ENCODE data around the gene ATP5ME. TPM values are rescaled to one million over a fixed set of nuclear protein-coding genes. Genes with fewer than 3 reads are reported as not detected.

Gene ATP5ME
- total RNA-seq, 1 donor from 2014 or later = 224 TPM

DNA sequence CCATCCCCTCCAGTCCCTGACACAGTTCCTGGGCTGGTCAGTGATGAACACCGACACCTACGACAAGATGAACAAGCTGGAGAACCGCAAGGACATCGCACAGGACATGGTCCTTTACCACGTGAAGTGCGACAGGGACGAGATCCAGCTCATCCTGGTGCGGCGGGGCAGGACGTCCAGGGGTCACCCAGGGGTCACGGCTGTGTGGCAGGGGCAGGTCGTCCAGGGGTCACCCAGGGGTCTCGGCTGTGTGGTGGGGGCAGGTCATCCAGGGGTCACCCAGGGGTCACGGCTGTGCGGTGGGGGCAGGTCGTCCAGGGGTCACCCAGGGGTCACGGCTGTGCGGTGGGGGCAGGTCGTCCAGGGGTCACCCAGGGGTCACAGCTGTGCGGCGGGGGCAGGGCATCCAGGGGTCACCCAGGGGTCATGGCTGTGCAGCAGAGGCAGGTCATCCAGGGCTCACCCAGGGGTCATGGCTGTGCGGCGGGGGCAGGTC, 16.7 kb downstream of the ATP5ME start:
- DNase-seq (ENCODE audit: low spot score) = no peak
- H3K27me3 Mint-ChIP-seq (ENCODE audit: insufficient read depth) = no peaks in the 10 kb centered on the region
- H3K4me1 Mint-ChIP-seq (ENCODE audit: low read depth) = no peaks in the 10 kb centered on the region
- no peaks in the 10 kb centered on the region for H3K9me3 Mint-ChIP-seq
- H3K4me3 Mint-ChIP-seq = no peak overlapping the region
- no peak overlapping the region for H3K27ac Mint-ChIP-seq
- intact Hi-C loops (cut with micrococcal nuclease) = no loop called here
- peaks cover 5% of the 10 kb centered on the region for H3K36me3 Mint-ChIP-seq (ENCODE audit: low read depth)

DNA sequence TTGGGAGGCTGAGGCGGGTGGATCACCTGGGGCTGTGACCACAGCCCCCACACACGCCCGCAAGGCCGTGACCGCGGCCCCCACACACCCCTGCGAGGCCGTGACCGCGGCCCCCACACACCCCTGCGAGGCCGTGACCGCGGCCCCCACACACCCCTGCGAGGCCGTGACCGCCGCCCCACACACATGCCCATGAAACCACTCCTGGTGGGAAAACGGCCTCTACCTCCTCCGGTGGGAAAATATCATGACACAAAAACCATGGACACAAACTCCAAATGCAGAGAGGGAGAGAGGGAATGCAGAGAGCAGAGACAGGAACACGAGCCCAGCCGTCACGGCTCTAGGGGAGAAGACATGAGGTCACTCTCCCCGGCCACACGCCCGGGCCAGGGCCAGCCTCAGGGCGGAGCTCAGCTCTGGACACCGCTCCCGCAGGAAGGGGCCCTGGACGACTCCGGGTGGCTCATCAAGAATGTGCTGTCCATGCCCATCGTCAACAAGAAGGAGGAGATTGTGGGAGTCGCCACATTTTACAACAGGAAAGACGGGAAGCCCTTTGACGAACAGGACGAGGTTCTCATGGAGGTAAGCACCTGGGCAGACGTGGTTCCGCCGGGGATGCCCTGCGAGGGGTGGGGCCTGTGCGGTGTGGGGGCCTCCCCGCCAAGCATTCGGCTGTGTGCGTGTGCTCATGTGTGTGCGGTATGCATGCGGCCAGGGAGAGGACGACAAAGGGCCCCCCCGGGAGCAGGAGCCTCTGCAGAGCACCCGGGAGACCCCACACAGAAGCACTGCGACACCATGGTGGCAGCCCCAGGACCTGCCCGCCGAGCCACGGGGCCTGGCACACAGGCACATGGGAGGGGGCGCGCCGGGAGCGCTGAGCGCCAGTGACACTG, 17.4 kb downstream of the ATP5ME start:
- Mint-ChIP-seq H3K27ac (no peak overlapping the region), H3K27me3 (ENCODE audit: insufficient read depth) (peaks cover 3% of the 10 kb centered on the region), H3K36me3 (ENCODE audit: low read depth) (peaks cover 5% of the 10 kb centered on the region), H3K4me3 (no peak overlapping the region), H3K4me1 (ENCODE audit: low read depth) (no peaks in the 10 kb centered on the region), H3K9me3 (no peaks in the 10 kb centered on the region)
- intact Hi-C loops (cut with micrococcal nuclease) = no loop called here
- no peak for DNase-seq (ENCODE audit: low spot score)

DNA sequence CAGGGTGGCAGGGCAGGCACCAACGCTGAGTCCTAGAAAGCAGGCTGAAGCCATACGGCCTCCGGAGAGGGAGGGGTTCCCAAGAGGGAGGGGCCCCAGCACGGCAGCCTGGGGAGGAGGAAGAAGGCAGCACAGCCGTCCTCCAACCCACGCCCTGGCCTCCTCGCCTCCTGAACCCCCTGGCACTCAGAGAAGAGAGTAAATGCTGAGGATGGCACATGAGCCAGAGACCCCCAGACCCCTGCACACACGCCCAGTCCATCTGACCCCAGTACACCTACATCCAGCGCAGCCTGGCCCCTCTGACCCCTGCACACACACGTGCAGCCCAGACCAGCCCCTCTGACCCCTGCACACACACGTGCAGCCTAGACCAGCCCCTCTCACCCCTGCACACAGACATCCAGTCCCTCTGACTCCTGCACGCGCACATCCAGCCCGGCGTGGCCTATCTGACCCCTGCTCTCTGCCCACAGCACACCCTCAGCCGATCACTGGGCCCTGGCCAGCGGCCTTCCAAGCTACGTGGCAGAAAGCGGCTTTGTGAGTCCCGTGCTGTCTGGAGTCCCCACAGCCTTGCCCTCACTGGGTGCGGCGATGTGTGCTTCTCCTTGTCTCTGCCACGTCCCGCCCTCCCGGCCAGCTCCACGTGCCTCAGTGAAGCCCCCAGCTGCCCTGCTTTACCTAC, 18.5 kb downstream of the ATP5ME start:
- Mint-ChIP-seq H3K4me1 (ENCODE audit: low read depth) (no peaks in the 10 kb centered on the region), H3K36me3 (ENCODE audit: low read depth) (peaks cover 3% of the 10 kb centered on the region), H3K27ac (no peak overlapping the region), H3K9me3 (no peaks in the 10 kb centered on the region), H3K4me3 (no peak overlapping the region), H3K27me3 (ENCODE audit: insufficient read depth) (peaks cover 3% of the 10 kb centered on the region)
- DNase-seq (ENCODE audit: low spot score) = no peak
- intact Hi-C loops (cut with micrococcal nuclease) = no loop called here

DNA sequence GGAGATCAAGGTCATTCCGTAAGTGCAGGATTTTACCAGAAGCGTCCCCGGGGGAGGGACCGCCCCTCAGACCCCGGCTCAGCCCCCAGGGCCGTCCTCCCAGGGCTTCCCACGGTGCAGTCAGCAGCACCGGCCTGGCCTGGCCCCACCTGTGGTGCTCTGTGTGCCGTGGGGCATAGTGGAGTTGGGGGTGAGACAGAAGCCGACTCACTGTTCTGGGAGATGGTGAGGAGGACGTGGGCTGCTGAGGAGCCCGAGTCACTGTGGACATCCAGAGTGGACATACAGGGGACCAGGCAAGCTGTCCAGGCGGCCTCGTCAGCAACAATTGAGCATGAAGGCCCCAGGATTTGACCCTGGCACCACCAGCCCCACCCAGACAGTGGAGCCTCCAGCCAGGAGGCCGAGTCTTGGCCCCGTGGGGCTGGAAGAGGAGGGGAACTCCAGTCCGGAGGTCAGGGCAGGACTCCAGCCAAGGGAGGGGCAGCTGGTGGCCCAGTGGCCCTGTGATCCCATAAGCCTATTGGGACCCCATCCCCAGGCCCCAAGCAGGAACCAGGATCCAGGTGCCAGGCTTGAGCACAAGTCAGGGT, 19.1 kb downstream of the ATP5ME start:
- H3K27ac Mint-ChIP-seq = no peak overlapping the region
- H3K4me3 Mint-ChIP-seq = no peak overlapping the region
- H3K9me3 Mint-ChIP-seq = no peaks in the 10 kb centered on the region
- H3K4me1 Mint-ChIP-seq (ENCODE audit: low read depth) = no peaks in the 10 kb centered on the region
- H3K27me3 Mint-ChIP-seq (ENCODE audit: insufficient read depth) = peaks cover 3% of the 10 kb centered on the region
- DNase-seq (ENCODE audit: low spot score) = no peak
- peaks cover under 1% of the 10 kb centered on the region for H3K36me3 Mint-ChIP-seq (ENCODE audit: low read depth)
- intact Hi-C loops (cut with micrococcal nuclease) = no loop called here

DNA sequence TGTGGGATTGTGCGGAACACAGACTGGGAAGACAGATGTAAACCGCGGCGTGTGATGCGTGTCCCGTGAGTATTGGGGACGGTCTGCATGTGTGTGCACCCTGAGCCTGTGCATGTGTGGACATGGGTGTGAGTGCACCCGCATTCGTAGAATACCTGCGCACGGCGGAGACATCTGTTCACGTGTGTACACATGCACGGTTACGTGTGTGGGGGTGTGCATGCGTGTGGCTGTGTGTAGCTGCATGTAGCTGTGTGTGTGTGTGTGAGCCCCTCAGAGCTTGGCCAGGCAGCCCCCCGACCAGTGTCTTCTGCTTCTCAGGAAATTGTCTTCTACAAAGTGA, 19.6 kb downstream of the ATP5ME start:
- H3K4me1 Mint-ChIP-seq (ENCODE audit: low read depth) = no peaks in the 10 kb centered on the region
- H3K4me3 Mint-ChIP-seq = no peak overlapping the region
- intact Hi-C loops (cut with micrococcal nuclease) = no loop called here
- H3K27me3 Mint-ChIP-seq (ENCODE audit: insufficient read depth) = peaks cover 3% of the 10 kb centered on the region
- H3K9me3 Mint-ChIP-seq = no peaks in the 10 kb centered on the region
- no peak for DNase-seq (ENCODE audit: low spot score)
- H3K27ac Mint-ChIP-seq = no peak overlapping the region
- no peaks in the 10 kb centered on the region for H3K36me3 Mint-ChIP-seq (ENCODE audit: low read depth)

DNA sequence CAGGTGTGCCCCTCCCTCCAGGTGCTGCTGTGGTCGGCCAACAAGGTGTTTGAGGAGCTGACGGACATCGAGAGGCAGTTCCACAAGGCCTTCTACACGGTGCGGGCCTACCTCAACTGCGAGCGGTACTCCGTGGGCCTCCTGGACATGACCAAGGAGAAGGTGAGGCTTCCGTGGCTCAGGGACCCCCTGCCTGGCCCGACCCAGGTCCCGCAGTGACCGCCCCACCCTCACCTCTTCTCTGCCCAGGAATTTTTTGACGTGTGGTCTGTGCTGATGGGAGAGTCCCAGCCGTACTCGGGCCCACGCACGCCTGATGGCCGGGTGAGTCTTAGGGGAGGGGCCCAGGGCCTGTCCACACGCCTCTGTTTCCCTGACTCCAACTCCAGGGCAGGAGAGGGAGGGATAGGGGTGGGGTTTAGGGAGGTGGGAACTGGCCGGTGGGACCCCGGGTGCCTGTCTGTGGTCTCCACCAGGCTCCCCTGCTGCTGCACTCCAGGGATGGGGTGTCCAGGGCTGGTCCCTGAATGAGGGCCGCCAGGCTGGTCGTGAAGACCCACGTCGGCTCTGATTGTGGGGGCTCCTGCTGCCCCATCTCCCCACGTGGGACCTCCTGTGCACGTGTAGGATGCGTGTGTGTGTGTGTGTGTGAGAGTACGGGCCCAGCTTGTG, 20.1 kb downstream of the ATP5ME start:
- H3K27me3 Mint-ChIP-seq (ENCODE audit: insufficient read depth) = peaks cover 3% of the 10 kb centered on the region
- H3K36me3 Mint-ChIP-seq (ENCODE audit: low read depth) = no peaks in the 10 kb centered on the region
- H3K9me3 Mint-ChIP-seq = no peaks in the 10 kb centered on the region
- no peak for DNase-seq (ENCODE audit: low spot score)
- H3K4me3 Mint-ChIP-seq = no peak overlapping the region
- intact Hi-C loops (cut with micrococcal nuclease) = no loop called here
- H3K27ac Mint-ChIP-seq = no peak overlapping the region
- H3K4me1 Mint-ChIP-seq (ENCODE audit: low read depth) = no peaks in the 10 kb centered on the region

DNA sequence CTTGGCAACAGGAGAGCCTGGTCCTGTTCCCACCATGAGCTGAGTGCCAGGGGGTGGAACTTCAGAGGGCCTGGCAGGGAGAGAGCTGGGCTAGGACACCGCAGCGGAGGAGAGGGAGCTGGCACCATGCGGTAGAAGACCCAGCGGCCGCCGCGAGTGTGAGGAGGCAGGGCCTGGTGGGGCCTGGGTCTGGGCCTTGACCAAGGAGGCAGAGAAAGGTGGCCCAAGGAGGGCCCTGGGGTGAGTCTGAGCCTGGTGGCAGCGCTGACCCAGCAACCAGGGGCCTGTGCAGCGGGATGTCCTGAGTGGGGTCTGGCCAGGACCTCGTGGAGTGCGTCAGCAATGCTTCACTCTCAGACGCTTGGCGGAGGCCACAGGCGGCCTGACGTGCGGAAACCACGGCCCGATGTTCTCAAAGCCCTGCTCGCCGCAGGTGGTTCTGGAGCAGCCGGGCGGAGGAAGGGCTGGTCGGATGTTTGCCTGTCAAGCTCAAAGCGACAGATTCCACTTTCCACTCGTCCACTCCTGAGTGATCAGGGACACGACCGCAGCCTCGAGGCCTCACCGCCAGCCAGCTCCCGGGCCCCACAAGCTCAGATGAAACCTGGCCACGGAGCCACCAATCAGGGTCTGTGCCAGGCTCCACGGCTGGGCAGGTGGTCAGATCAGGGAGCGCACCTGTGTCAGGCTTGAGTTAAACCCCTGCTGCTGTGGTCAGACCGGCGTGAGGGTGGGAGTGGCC, 20.8 kb downstream of the ATP5ME start:
- Mint-ChIP-seq H3K27ac (no peak overlapping the region), H3K36me3 (ENCODE audit: low read depth) (no peaks in the 10 kb centered on the region), H3K4me3 (no peak overlapping the region), H3K4me1 (ENCODE audit: low read depth) (no peaks in the 10 kb centered on the region), H3K27me3 (ENCODE audit: insufficient read depth) (peaks cover 3% of the 10 kb centered on the region), H3K9me3 (no peaks in the 10 kb centered on the region)
- intact Hi-C loops (cut with micrococcal nuclease) = no loop called here
- no peak for DNase-seq (ENCODE audit: low spot score)

DNA sequence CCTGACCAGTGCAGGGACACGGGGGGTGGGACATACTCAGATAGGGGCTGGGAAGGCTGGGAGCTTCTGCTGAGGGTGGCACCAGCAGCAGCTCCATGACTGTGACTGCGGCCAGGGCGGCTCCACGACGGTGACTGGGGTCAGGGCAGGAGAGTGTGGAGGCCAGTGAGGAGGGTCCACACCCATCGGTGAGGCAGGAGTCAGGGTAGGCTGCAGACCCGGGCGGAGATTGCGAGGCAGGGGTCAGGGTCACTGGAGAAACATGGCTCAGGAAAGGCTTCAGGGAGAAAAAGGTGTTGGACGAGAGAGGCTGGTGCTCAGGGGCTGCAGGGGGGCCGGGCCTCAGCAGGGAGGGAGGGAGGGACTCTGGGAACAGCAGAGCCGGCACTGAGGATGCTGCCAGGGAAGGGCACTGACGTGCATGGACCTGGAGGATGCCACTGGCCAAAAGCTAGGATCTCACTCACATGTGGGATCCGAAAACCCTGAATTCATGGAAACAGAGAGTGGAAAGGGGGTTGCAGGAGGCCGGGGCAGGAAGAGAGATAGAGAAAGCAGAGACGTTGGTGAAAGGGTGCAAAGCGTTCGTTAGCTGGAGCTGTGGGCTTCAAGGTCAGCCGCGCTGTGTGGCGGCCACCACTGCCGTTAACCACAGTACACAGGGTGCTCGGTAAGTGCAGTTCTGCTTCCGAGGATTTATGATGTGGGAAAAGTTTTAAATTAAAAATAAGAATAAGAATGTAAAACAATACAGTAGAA, 22.0 kb downstream of the ATP5ME start:
- Mint-ChIP-seq H3K36me3 (ENCODE audit: low read depth) (no peaks in the 10 kb centered on the region), H3K27ac (no peak overlapping the region), H3K27me3 (ENCODE audit: insufficient read depth) (peaks cover 3% of the 10 kb centered on the region), H3K4me3 (no peak overlapping the region), H3K9me3 (no peaks in the 10 kb centered on the region), H3K4me1 (ENCODE audit: low read depth) (no peaks in the 10 kb centered on the region)
- intact Hi-C loops (cut with micrococcal nuclease) = no loop called here
- no peak for DNase-seq (ENCODE audit: low spot score)

DNA sequence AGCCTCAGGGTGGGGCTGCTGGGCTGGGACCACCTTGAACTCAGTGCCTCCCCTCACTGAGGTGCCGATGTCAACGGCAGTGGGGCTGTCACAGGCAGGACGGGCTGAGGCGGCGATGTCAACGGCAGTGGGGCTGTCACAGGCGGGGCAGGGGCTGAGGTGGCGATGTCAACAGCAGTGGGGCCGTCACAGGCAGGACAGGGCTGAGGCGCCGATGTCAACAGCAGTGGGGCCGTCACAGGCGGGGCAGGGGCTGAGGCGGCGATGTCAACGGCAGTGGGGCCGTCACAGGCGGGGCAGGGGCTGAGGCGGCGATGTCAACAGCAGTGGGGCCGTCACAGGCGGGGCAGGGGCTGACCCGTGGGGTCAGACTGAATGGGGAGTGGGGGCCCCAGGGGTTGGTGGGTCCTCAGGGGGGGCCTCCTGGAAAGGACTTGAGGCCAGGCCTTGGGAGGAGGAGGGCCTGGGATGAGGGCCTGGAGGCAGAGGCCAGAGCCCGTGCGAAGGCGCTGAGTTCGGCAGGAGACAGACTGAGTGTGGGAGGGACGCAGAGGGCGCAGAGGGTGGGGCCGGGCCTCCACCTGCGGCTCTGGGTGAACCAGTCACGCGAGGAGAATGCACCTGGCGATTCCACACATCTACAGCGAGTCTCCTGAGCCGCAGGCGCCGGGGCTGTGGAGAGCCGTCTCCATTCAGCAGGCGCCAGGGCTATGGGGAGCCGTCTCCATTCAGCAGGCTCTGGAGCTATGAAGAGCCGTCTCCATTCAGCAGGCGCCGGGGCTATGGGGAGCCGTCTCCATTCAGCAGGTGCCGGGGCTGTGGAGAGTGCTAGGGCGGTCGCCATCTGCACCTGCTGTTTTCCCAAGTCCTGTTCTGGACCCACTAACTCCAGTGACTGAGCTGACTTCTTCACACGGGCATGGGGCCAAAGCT, 22.9 kb downstream of the ATP5ME start:
- Mint-ChIP-seq H3K4me1 (ENCODE audit: low read depth) (no peaks in the 10 kb centered on the region), H3K27ac (no peak overlapping the region), H3K27me3 (ENCODE audit: insufficient read depth) (peaks cover 3% of the 10 kb centered on the region), H3K36me3 (ENCODE audit: low read depth) (no peaks in the 10 kb centered on the region), H3K4me3 (no peak overlapping the region), H3K9me3 (no peaks in the 10 kb centered on the region)
- intact Hi-C loops (cut with micrococcal nuclease) = no loop called here
- DNase-seq (ENCODE audit: low spot score) = no peak

DNA sequence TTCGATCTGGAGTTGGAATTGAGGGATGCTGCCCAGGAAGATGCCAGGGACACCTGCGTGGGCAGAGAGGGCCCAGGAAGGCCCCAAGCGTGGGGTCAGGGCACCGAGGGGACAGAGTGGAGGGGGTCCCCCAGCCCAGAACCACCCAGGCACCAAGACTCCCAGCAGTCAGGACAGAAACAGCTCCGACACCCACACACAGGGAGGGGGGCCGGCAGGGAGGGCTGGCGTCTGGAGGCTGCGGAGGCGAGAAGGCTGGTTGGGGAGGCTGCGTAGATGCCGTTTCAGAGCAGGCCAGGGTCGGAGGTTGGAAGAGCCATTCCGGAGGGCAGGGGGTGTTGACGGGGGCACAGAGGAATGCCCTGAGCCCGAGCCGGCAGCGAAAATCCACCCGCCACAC, 23.6 kb downstream of the ATP5ME start:
- H3K27me3 Mint-ChIP-seq (ENCODE audit: insufficient read depth) = peaks cover 3% of the 10 kb centered on the region
- no peak overlapping the region for H3K4me3 Mint-ChIP-seq
- DNase-seq (ENCODE audit: low spot score) = no peak
- H3K27ac Mint-ChIP-seq = no peak overlapping the region
- peaks cover 3% of the 10 kb centered on the region for H3K9me3 Mint-ChIP-seq
- intact Hi-C loops (cut with micrococcal nuclease) = no loop called here
- no peaks in the 10 kb centered on the region for H3K4me1 Mint-ChIP-seq (ENCODE audit: low read depth)
- H3K36me3 Mint-ChIP-seq (ENCODE audit: low read depth) = no peaks in the 10 kb centered on the region

DNA sequence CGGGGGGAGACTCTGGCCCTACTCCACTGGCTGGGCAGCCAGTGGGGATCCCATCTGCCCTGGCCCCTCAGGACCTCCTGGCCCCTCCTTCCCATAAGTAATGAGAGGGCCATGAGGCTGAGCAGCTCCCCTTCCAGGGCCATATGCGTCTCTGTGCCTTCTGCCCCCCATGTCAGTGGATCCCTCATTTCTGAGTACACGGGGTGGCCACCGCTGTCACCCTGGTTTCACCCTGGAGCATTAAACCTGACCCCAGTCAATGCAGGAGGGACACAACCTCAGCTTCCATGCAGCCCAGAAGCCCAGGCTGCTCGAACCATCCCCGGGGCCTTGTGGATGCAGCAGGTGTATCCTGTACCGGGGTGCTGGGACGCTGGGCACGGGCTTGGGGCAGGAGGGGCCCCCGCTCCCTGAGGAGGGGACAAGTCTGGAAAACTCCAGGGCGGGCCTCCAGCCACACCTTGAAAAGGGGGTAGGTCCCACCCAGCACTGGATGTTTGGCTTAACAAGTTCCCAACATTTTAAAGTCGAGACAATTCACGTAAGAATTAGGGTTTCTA, 24.2 kb downstream of the ATP5ME start:
- peaks cover 3% of the 10 kb centered on the region for H3K27me3 Mint-ChIP-seq (ENCODE audit: insufficient read depth)
- no peak for DNase-seq (ENCODE audit: low spot score)
- H3K9me3 Mint-ChIP-seq = peaks cover 6% of the 10 kb centered on the region
- no peaks in the 10 kb centered on the region for H3K36me3 Mint-ChIP-seq (ENCODE audit: low read depth)
- intact Hi-C loops (cut with micrococcal nuclease) = no loop called here
- no peak overlapping the region for H3K4me3 Mint-ChIP-seq
- no peak overlapping the region for H3K27ac Mint-ChIP-seq
- H3K4me1 Mint-ChIP-seq (ENCODE audit: low read depth) = no peaks in the 10 kb centered on the region
